Activated B cell treated with CpG ODN at 0.5 μM for 24 hours (primary cell): ENCODE data around the gene CLDN5. TPM values are rescaled to one million over a fixed set of nuclear protein-coding genes. Genes with fewer than 3 reads are reported as not detected.

ENCODE experiments used
- ATAC-seq: fragments of 200-7000 bp; cut with Tn5 transposase; one replicate; pipeline ENCODE4 v1.10.0; 2021; ENCODE audit warnings: low read depth, mild to moderate bottlenecking, moderate library complexity
- CTCF ChIA-PET: fragments of 350-600 bp; sonication (Branson Sonifier 250); formaldehyde crosslinking; loops from one replicate; lab custom pipeline; 2021; ENCODE audit warnings: antibody characterized with exemption; lab: Charles Lee
- POLR2A ChIA-PET: fragments of 350-600 bp; sonication (Branson Sonifier 250); formaldehyde crosslinking; loops from one replicate; lab custom pipeline; 2021; ENCODE audit warnings: antibody characterized with exemption; lab: Charles Lee
- DNase-seq: peaks from one replicate; pipeline ENCODE4 v3.0.0; 2022
- H3K27ac Mint-ChIP-seq: one replicate; pipeline ENCODE4 v1.8.0; 2020; ENCODE audit warnings: mixed read lengths
- H3K27me3 Mint-ChIP-seq: one replicate; pipeline ENCODE4 v1.8.0; 2021; ENCODE audit warnings: mixed read lengths
- H3K36me3 Mint-ChIP-seq: one replicate; pipeline ENCODE4 v1.8.0; 2021; ENCODE audit warnings: low read depth, mixed read lengths
- H3K4me1 Mint-ChIP-seq: one replicate; pipeline ENCODE4 v1.8.0; 2021; ENCODE audit warnings: mixed read lengths
- H3K4me3 Mint-ChIP-seq: one replicate; pipeline ENCODE4 v1.8.0; 2020; ENCODE audit warnings: mild to moderate bottlenecking, mixed read lengths
- H3K9me3 Mint-ChIP-seq: one replicate; pipeline ENCODE4 v1.8.0; 2020; ENCODE audit warnings: mixed read lengths
- CTCF ChIP-seq: fragments of 200-600 bp; IDR thresholded peaks from one replicate; pipeline ENCODE4 v1.8.0; 2022; ENCODE audit warnings: antibody characterized with exemption, mild to moderate bottlenecking
- intact Hi-C: fragments of 100-400 bp; cut with micrococcal nuclease; formaldehyde crosslinking; loops from one replicate; pipeline ENCODE4 v1.15.1; 2024
- total RNA-seq: library from RNA; stranded (reverse); gene quantifications from 2 replicates; pipeline ENCODE4 v1.2.3, GENCODE V29; 2022

CLDN5 gene
- total RNA-seq, 1 donor from 2014 or later: not detected

GRCh38 chr22:19559956-19560355, 35.7 kb upstream of the CLDN5 start:
- ChIA-PET POLR2A (no interaction called here), CTCF (no interaction called here)
- Mint-ChIP-seq H3K9me3 (peaks cover 4% of the 10 kb centered on the region), H3K4me1 (no peaks in the 10 kb centered on the region), H3K4me3 (no peak overlapping the region), H3K27me3 (peaks cover 12% of the 10 kb centered on the region), H3K27ac (no peak overlapping the region), H3K36me3 (no peaks in the 10 kb centered on the region)
- intact Hi-C loops: no loop called here
- no peak for DNase-seq
- no peak for TF ChIP-seq CTCF
- ATAC-seq: no peak

GRCh38 chr22:19559324-19559811, 35.2 kb upstream of the CLDN5 start:
- Mint-ChIP-seq H3K4me1 (no peaks in the 10 kb centered on the region), H3K4me3 (no peak overlapping the region), H3K27me3 (peaks cover 17% of the 10 kb centered on the region), H3K9me3 (peaks cover 4% of the 10 kb centered on the region), H3K27ac (no peak overlapping the region), H3K36me3 (no peaks in the 10 kb centered on the region)
- intact Hi-C loops: no loop called here
- CTCF ChIA-PET: no interaction called here
- ATAC-seq (no peak), DNase-seq (no peak)
- TF ChIP-seq CTCF: no peak
- POLR2A ChIA-PET: no interaction called here

GRCh38 chr22:19556963-19557545, 32.8 kb upstream of the CLDN5 start:
- H3K4me3 Mint-ChIP-seq: no peak overlapping the region
- H3K27me3 Mint-ChIP-seq: peaks cover 23% of the 10 kb centered on the region
- POLR2A ChIA-PET: no interaction called here
- H3K36me3 Mint-ChIP-seq: no peaks in the 10 kb centered on the region
- no peaks in the 10 kb centered on the region for H3K4me1 Mint-ChIP-seq
- intact Hi-C loops: no loop called here
- TF ChIP-seq CTCF: no peak
- ATAC-seq (no peak), DNase-seq (no peak)
- H3K27ac Mint-ChIP-seq: no peak overlapping the region
- CTCF ChIA-PET: no interaction called here
- no peaks in the 10 kb centered on the region for H3K9me3 Mint-ChIP-seq

GRCh38 chr22:19555651-19556050, 31.4 kb upstream of the CLDN5 start:
- ChIA-PET CTCF (no interaction called here), POLR2A (no interaction called here)
- Mint-ChIP-seq H3K36me3 (no peaks in the 10 kb centered on the region), H3K9me3 (no peaks in the 10 kb centered on the region), H3K27ac (no peak overlapping the region), H3K27me3 (peaks cover 21% of the 10 kb centered on the region), H3K4me1 (no peaks in the 10 kb centered on the region), H3K4me3 (no peak overlapping the region)
- DNase-seq (no peak), ATAC-seq (no peak)
- TF ChIP-seq CTCF: no peak
- intact Hi-C loops: no loop called here

GRCh38 chr22:19554834-19555404, 30.7 kb upstream of the CLDN5 start:
- no peak overlapping the region for H3K4me3 Mint-ChIP-seq
- no peaks in the 10 kb centered on the region for H3K36me3 Mint-ChIP-seq
- no peaks in the 10 kb centered on the region for H3K9me3 Mint-ChIP-seq
- H3K27me3 Mint-ChIP-seq: peaks cover 21% of the 10 kb centered on the region
- H3K4me1 Mint-ChIP-seq: no peaks in the 10 kb centered on the region
- DNase-seq (no peak), ATAC-seq (no peak)
- TF ChIP-seq CTCF: no peak
- intact Hi-C loops: no loop called here
- ChIA-PET CTCF (no interaction called here), POLR2A (no interaction called here)
- no peak overlapping the region for H3K27ac Mint-ChIP-seq
